K562 (cell line): Measurements from ENCODE around the gene GORASP2. TPM values are rescaled to one million over a fixed set of nuclear protein-coding genes. Genes with fewer than 3 reads are reported as not detected.

Experiments
- BHLHE40 ChIP-seq: IDR thresholded peaks from 2 replicates; pipeline ENCODE4 v1.6.1; 2011; ENCODE audit warnings: low read length, improper control_type of control experiment
- CAMTA2 ChIP-seq: fragments of 250-450 bp; sonication (Bioruptor Pico); conservative IDR thresholded peaks from 2 replicates; pipeline ENCODE4 v1.5.1; 2022
- CSDE1 ChIP-seq, 2 experiments: fragments of 450-650 bp; IDR thresholded peaks; 2 replicates each; pipeline ENCODE4 v1.6.1; 2016; ENCODE audit warnings: mild to moderate bottlenecking in 1 of 2
- FOXA3 ChIP-seq, 2 experiments: fragments of 450-650 bp in 1 of 2; sonication (generic) in 1 of 2; formaldehyde crosslinking; IDR thresholded peaks in 1 of 2; conservative IDR thresholded peaks in 1 of 2; 2 replicates each; pipeline versions ENCODE4 v1.4.0 to v1.8.0; 2020 to 2022; ENCODE audit warnings: mild to moderate bottlenecking in 2 of 2, missing genetic modification reagents in 1 of 2
- GTF2E2 ChIP-seq: fragments of 200-800 bp; sonication (Bioruptor generic); IDR thresholded peaks from 2 replicates; pipeline ENCODE4 v1.6.1; 2016; ENCODE audit warnings: missing genetic modification characterization, missing compliant biosample characterization
- KAT8 ChIP-seq: fragments of 450-650 bp; IDR thresholded peaks from 2 replicates; pipeline ENCODE4 v1.6.1; 2016; ENCODE audit warnings: low read depth, mild to moderate bottlenecking
- LEF1 ChIP-seq: fragments of 450-650 bp; IDR thresholded peaks from 2 replicates; pipeline ENCODE4 v1.6.1; 2016; ENCODE audit warnings: mild to moderate bottlenecking
- MCM3 ChIP-seq: fragments of 450-650 bp; IDR thresholded peaks from 2 replicates; pipeline ENCODE4 v1.6.1; 2016
- MTA2 ChIP-seq: fragments of 450-650 bp; IDR thresholded peaks from 2 replicates; pipeline ENCODE4 v1.6.1; 2016; ENCODE audit warnings: low read depth
- MYBL2 ChIP-seq, 2 experiments: fragments of 450-650 bp in 1 of 2; sonication (generic) in 1 of 2; formaldehyde crosslinking in 1 of 2; IDR thresholded peaks; 2 replicates each; pipeline versions ENCODE4 v1.6.1 to v1.8.1; 2017 to 2022; ENCODE audit warnings: borderline replicate concordance in 1 of 2, inconsistent platforms in 1 of 2, low read depth in 1 of 2, mild to moderate bottlenecking in 1 of 2, missing genetic modification reagents in 1 of 2, moderate library complexity in 1 of 2
- OTX1 ChIP-seq: fragments of 450-650 bp; formaldehyde crosslinking; IDR thresholded peaks from 2 replicates; pipeline ENCODE4 v1.4.0; 2022; ENCODE audit warnings: mild to moderate bottlenecking
- TCF7L2 ChIP-seq: fragments of 150-350 bp; IDR thresholded peaks from 2 replicates; pipeline ENCODE4 v1.6.1; 2016; ENCODE audit warnings: low read depth, mild to moderate bottlenecking, low read length, moderate library complexity
- XRCC5 ChIP-seq: fragments of 200-400 bp; formaldehyde crosslinking; IDR thresholded peaks from 2 replicates; pipeline ENCODE4 v1.6.1; 2017; ENCODE audit warnings: low read depth, mild to moderate bottlenecking, low read length
- ZBTB8A ChIP-seq: fragments of 450-650 bp; IDR thresholded peaks from 2 replicates; pipeline ENCODE4 v1.6.1; 2018; ENCODE audit warnings: mild to moderate bottlenecking, moderate library complexity; ENCODE audit not compliant: partially characterized antibody
- ZNF311 ChIP-seq: fragments of 250-450 bp; sonication (Bioruptor Pico); IDR thresholded peaks from 2 replicates; pipeline ENCODE4 v1.4.0; 2020; ENCODE audit warnings: mild to moderate bottlenecking, moderate library complexity
- ZNF384 ChIP-seq: IDR thresholded peaks from 2 replicates; pipeline ENCODE4 v1.6.1; 2012; ENCODE audit warnings: low read depth, low read length, improper control_type of control experiment
- ZNF586 ChIP-seq: fragments of 450-650 bp; formaldehyde crosslinking; conservative IDR thresholded peaks from 2 replicates; pipeline ENCODE4 v1.4.0; 2020; ENCODE audit warnings: mild to moderate bottlenecking, moderate library complexity
- ZNF778 ChIP-seq: fragments of 450-650 bp; formaldehyde crosslinking; IDR thresholded peaks from 2 replicates; pipeline ENCODE4 v1.4.0; 2020; ENCODE audit warnings: mild to moderate bottlenecking, moderate library complexity
- polyA plus RNA-seq, 8 experiments: library from polyadenylated mRNA; depleted of rRNA in 4 of 8; stranded (reverse) in 5 of 8; unstranded in 3 of 8; fragments of >200 nt; fragmentation: Nextera tagmentation in 2 of 8; fragmentation: Illumina TruSeq in 1 of 8; extraction: Ambion mirVana in 2 of 8; extraction: Trizol in 1 of 8; gene quantifications; 2 replicates each; pipeline versions ENCODE4 v1.2.1 to v1.2.3, GENCODE V29; 2011 to 2014; ENCODE audit warnings: inconsistent platforms in 1 of 8, missing spikeins in 1 of 8
- total RNA-seq, 7 experiments: library from RNA; depleted of rRNA in 6 of 7; stranded (reverse); fragments of >200 nt in 6 of 7; fragmentation: Illumina TruSeq in 2 of 7; extraction: Trizol in 2 of 7; gene quantifications; 2 replicates each; pipeline versions ENCODE4 v1.2.1 to v1.2.3, GENCODE V29; 2011 to 2021; ENCODE audit warnings: low replicate concordance in 1 of 7
- TF ChIP-seq, protein P1 (sequence below): fragments of 200-600 bp; sonication (generic); IDR thresholded peaks from one replicate; pipeline ENCODE4 v1.6.1; 2012; ENCODE audit warnings: mild to moderate bottlenecking, low read depth, low read length, inconsistent platforms

GORASP2 gene
- total and polyA plus RNA-seq, 9 of the 15 experiments (the other 6 are each of a cell fraction or from before 2014, with no cell fraction given) = 27.4 to 180 (median 59.6) TPM

DNA sequence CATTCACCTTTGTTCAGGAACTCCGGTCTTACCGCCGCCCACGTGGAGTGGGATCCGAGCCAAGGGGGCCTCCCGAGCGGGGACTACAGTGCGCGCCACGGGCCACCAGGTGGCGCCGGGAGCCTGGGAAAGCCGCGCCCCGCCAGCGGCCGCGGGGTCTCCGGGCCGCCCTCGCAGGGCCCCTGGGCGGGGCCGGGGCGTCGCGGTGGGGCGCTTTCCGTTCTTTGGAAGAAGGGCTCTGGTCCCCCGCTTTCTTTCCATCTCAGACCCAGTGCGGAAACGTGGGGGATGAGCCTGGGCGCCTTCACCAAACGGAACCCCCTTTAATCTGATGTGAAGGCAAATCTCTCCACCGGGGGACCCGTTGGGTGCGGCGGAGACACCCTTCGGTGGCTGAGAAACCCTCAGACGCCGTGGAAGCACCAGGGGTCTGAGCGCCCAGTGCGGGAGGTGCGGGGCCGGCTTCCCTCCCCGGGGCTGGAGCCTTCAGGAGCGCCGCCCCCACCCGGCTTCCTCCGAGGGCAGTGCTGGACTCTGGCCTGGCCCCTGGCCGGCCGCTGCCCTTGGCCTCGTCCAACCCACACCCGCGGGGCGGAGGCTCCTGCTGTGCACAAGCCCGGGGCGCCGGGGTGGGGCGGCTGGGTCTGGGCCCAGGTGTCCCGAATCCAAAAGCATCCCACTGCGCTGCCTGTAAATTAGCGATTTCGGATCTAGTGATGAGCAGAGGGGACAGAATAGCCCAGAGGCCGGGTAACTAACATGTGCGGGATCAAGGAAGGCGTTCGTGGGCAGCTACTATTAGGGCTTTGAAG is 44.6 kb downstream of the GORASP2 start (continued):
- TF ChIP-seq FOXA3 (CRISPR knock-in tag; conservative IDR thresholded peaks at IDR 0.05 in 1 of 2, IDR thresholded peaks at IDR 0.05 in 1 of 2) (no peak), ZNF586 (no peak), XRCC5 (peak; percentile 61; the same call in 1 of the 2 replicates), MTA2 (no peak), ZBTB8A (no peak), MYBL2 (IDR thresholded peaks at IDR 0.05; ENCODE audit: low read depth) (no peak), MYBL2 (CRISPR knock-in tag; IDR thresholded peaks at IDR 0.05; ENCODE audit: borderline replicate concordance) (no peak), ZNF384 (no peak; the same call in 1 of the 2 replicates), OTX1 (CRISPR knock-in tag) (no peak), CSDE1 (IDR thresholded peaks at IDR 0.05) (no peak), CAMTA2 (CRISPR knock-in tag) (no peak), MCM3 (no peak), GTF2E2 (tag) (no peak), ZNF778 (CRISPR knock-in tag) (no peak), KAT8 (no peak), TCF7L2 (no peak), ZNF311 (CRISPR knock-in tag) (no peak), BHLHE40 (0 out of 2 replicates have a peak, but pooled peaks have one; percentile 5), LEF1 (no peak)
- TF ChIP-seq, protein P1, sequence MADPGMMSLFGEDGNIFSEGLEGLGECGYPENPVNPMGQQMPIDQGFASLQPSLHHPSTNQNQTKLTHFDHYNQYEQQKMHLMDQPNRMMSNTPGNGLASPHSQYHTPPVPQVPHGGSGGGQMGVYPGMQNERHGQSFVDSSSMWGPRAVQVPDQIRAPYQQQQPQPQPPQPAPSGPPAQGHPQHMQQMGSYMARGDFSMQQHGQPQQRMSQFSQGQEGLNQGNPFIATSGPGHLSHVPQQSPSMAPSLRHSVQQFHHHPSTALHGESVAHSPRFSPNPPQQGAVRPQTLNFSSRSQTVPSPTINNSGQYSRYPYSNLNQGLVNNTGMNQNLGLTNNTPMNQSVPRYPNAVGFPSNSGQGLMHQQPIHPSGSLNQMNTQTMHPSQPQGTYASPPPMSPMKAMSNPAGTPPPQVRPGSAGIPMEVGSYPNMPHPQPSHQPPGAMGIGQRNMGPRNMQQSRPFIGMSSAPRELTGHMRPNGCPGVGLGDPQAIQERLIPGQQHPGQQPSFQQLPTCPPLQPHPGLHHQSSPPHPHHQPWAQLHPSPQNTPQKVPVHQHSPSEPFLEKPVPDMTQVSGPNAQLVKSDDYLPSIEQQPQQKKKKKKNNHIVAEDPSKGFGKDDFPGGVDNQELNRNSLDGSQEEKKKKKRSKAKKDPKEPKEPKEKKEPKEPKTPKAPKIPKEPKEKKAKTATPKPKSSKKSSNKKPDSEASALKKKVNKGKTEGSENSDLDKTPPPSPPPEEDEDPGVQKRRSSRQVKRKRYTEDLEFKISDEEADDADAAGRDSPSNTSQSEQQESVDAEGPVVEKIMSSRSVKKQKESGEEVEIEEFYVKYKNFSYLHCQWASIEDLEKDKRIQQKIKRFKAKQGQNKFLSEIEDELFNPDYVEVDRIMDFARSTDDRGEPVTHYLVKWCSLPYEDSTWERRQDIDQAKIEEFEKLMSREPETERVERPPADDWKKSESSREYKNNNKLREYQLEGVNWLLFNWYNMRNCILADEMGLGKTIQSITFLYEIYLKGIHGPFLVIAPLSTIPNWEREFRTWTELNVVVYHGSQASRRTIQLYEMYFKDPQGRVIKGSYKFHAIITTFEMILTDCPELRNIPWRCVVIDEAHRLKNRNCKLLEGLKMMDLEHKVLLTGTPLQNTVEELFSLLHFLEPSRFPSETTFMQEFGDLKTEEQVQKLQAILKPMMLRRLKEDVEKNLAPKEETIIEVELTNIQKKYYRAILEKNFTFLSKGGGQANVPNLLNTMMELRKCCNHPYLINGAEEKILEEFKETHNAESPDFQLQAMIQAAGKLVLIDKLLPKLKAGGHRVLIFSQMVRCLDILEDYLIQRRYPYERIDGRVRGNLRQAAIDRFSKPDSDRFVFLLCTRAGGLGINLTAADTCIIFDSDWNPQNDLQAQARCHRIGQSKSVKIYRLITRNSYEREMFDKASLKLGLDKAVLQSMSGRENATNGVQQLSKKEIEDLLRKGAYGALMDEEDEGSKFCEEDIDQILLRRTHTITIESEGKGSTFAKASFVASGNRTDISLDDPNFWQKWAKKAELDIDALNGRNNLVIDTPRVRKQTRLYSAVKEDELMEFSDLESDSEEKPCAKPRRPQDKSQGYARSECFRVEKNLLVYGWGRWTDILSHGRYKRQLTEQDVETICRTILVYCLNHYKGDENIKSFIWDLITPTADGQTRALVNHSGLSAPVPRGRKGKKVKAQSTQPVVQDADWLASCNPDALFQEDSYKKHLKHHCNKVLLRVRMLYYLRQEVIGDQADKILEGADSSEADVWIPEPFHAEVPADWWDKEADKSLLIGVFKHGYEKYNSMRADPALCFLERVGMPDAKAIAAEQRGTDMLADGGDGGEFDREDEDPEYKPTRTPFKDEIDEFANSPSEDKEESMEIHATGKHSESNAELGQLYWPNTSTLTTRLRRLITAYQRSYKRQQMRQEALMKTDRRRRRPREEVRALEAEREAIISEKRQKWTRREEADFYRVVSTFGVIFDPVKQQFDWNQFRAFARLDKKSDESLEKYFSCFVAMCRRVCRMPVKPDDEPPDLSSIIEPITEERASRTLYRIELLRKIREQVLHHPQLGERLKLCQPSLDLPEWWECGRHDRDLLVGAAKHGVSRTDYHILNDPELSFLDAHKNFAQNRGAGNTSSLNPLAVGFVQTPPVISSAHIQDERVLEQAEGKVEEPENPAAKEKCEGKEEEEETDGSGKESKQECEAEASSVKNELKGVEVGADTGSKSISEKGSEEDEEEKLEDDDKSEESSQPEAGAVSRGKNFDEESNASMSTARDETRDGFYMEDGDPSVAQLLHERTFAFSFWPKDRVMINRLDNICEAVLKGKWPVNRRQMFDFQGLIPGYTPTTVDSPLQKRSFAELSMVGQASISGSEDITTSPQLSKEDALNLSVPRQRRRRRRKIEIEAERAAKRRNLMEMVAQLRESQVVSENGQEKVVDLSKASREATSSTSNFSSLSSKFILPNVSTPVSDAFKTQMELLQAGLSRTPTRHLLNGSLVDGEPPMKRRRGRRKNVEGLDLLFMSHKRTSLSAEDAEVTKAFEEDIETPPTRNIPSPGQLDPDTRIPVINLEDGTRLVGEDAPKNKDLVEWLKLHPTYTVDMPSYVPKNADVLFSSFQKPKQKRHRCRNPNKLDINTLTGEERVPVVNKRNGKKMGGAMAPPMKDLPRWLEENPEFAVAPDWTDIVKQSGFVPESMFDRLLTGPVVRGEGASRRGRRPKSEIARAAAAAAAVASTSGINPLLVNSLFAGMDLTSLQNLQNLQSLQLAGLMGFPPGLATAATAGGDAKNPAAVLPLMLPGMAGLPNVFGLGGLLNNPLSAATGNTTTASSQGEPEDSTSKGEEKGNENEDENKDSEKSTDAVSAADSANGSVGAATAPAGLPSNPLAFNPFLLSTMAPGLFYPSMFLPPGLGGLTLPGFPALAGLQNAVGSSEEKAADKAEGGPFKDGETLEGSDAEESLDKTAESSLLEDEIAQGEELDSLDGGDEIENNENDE = no peak
